GM12872 (cell line): ENCODE data around the gene ARAP1.

Source experiments
- CTCF ChIP-seq: IDR thresholded peaks from 3 replicates; pipeline ENCODE4 v1.5.1; 2011; ENCODE audit warnings: low read depth, mild to moderate bottlenecking, low read length, moderate library complexity; ENCODE audit not compliant: insufficient read depth

The ARAP1 gene

GRCh38 chr11:72673284-72673942 is 78.8 kb downstream of the ARAP1 start:
- TF ChIP-seq CTCF, result no peak

GRCh38 chr11:72672597-72673238 is 79.5 kb downstream of the ARAP1 start:
- no peak for TF ChIP-seq CTCF

GRCh38 chr11:72671152-72672099 is 80.8 kb downstream of the ARAP1 start:
- no peak for TF ChIP-seq CTCF

GRCh38 chr11:72670041-72670440 is 82.2 kb downstream of the ARAP1 start:
- no peak for TF ChIP-seq CTCF

GRCh38 chr11:72669527-72669926 is 82.7 kb downstream of the ARAP1 start:
- no peak for TF ChIP-seq CTCF

GRCh38 chr11:72668629-72669347 is 83.4 kb downstream of the ARAP1 start:
- no peak for TF ChIP-seq CTCF
